ENCODE data around the gene TCP10L.
"Not testable (repeated sequence)": the region's sequence is repeated elsewhere in the genome, so short reads cannot be mapped to it uniquely, and the experiment has no call there.

Gene TCP10L

GRCh38 chr21:32585042-32585710 is at the start of gene TCP10L:
Gene TCP10L (minus strand): TSS chr21:32585523. CDS start chr21:32584304, 1,219 bp downstream.
- TF ChIP-seq JUND (IDR thresholded peaks at IDR 0.05; ENCODE audit: low read depth), result no peak
- in situ Hi-C loops (cut with HindIII; ENCODE audit: low pct_unique_long_range_greater_than_20kb, low sequenced_read_pairs), result no loop called here
- DNase-seq (ENCODE audit: low read depth in 1 of 2, low spot score in 1 of 2), result no peak

GRCh38 chr21:32626621-32627196 is 41.4 kb upstream of the TCP10L start:
- TF ChIP-seq JUND (IDR thresholded peaks at IDR 0.05; ENCODE audit: low read depth), result no peak
- DNase-seq (ENCODE audit: low read depth in 1 of 2, low spot score in 1 of 2), result no peak
- in situ Hi-C loops (cut with HindIII; ENCODE audit: low pct_unique_long_range_greater_than_20kb, low sequenced_read_pairs), result no loop called here

GRCh38 chr21:32618218-32618617 is 32.9 kb upstream of the TCP10L start:
- in situ Hi-C loops (cut with HindIII; ENCODE audit: low pct_unique_long_range_greater_than_20kb, low sequenced_read_pairs); DNase-seq (ENCODE audit: low read depth in 1 of 2, low spot score in 1 of 2): not testable (repeated sequence)

DNA sequence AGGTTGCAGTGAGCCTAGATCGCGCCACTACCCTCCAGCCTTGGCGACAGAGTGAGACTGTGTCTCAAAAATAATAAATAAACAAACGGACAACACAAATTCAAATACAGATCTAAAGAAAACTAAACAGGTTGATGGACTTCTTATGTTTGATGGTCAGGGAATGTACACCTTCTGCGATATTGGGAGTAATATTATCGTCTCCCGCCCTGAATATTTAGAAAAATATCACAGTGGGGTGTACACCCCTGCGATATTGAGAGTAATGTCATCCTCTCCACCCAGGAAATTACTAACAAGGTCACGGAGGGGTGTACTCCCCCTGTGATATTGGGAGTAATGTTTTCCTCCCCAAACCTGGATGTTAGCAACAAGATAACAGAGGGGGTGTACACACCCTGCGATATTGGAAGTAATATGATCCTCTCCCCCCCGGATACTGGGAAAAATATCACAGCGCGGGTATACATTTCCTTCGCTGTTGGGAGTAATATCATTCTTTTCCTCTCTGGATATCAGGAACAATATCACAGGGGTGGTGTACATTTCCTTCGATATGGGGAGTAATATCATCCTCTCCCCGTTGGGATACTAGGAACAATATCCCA is 28.2 kb upstream of the TCP10L start:
- in situ Hi-C loops (cut with HindIII; ENCODE audit: low pct_unique_long_range_greater_than_20kb, low sequenced_read_pairs), result no loop called here
- no peak for TF ChIP-seq JUND (IDR thresholded peaks at IDR 0.05; ENCODE audit: low read depth)
- DNase-seq (ENCODE audit: low read depth in 1 of 2, low spot score in 1 of 2), result no peak

- in situ Hi-C loops (cut with HindIII; ENCODE audit: low pct_unique_long_range_greater_than_20kb, low sequenced_read_pairs), result no loop called here
- DNase-seq (ENCODE audit: low read depth in 1 of 2, low spot score in 1 of 2), result no peak
- TF ChIP-seq JUND (IDR thresholded peaks at IDR 0.05; ENCODE audit: low read depth), result no peak
Measured at GRCh38 chr21:32612999-32613337, 27.6 kb upstream of the TCP10L start.

DNA sequence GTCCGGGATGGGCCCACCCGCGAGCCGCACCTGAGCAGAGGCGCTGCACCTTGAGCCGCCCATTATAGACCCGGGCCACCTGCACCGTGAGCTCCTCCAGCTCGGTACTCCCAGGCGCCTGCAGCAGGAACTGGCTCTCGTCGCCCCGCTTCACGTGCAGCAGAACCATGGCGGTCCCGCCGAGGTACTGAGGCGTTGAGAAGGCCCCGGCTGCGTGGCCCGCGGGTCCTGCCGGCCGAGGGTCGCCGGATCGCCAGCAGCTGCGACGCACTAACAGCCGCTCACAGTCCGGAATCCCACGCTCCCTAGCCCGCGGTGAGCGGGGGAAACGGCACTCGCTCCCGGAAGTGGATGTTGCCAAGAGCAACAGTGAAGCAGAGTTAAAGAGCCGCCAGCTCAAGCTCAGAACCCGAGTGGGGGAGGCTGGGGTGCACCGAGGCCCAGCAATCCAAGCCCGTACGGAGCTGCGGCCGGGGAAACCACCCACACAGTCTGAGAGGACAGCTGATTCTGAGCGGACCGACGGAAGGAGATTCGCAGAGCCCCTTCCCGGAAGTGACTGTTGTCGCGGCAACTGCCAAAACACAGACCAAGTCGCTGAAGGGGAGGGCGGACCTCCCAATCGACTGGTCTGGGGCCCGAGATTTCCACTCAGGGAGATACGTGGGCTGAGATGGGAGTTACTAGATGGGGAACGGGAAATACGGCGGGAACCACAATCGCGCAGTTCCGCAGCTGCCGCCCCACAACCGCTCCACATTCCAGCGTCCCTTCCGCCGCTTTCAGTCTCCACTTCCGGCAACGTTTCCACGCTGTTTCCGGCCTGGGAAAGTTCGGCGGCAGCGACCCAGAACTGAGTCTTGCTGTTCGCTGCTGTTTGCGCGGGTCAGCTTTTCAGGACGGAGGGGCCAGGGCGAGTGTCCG is 27.0 kb upstream of the TCP10L start, which contains the start of gene CFAP298:
TSS of gene CFAP298 (minus strand) at position 303 of the 924 bp plus-strand sequence. CDS start at position 169, 134 bp downstream.
- TF ChIP-seq JUND (IDR thresholded peaks at IDR 0.05; ENCODE audit: low read depth), result no peak
- DNase-seq (ENCODE audit: low read depth in 1 of 2, low spot score in 1 of 2), result peak; percentile 60 to 95
- in situ Hi-C loops (cut with HindIII; ENCODE audit: low pct_unique_long_range_greater_than_20kb, low sequenced_read_pairs), result no loop called here

DNA sequence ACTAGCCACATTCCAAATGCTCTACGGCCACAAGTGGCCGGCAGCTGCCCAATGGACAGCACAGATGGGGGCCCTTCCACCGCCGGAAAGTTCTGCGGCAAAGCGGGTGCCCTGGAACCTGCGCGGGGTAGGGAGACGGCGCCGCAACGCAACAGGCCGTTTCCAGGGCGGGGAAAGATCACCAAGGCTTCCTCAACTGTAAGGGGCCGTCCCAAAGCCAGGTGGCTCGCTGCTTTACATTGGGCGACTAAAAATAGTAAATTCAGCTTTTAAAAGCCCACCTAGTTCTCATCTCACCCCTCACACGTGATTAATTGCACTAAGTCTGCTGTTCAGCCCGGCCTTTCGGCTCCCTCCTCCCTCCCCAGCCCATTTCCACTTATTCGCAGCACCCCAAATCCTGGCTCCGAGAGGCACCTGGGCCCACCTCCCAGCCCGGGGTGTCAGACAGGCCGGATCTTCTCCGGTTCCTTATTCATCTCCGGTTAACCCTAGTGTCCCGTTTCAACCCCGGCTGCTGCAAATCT is 26.2 kb upstream of the TCP10L start:
- TF ChIP-seq JUND (IDR thresholded peaks at IDR 0.05; ENCODE audit: low read depth), result no peak
- in situ Hi-C loops (cut with HindIII; ENCODE audit: low pct_unique_long_range_greater_than_20kb, low sequenced_read_pairs), result no loop called here
- DNase-seq (ENCODE audit: low read depth in 1 of 2, low spot score in 1 of 2), result peak; percentile 26 to 30

- in situ Hi-C loops (cut with HindIII; ENCODE audit: low pct_unique_long_range_greater_than_20kb, low sequenced_read_pairs); DNase-seq (ENCODE audit: low read depth in 1 of 2, low spot score in 1 of 2): not testable (repeated sequence)
Measured at GRCh38 chr21:32610940-32611339, 25.6 kb upstream of the TCP10L start.

- in situ Hi-C loops (cut with HindIII; ENCODE audit: low pct_unique_long_range_greater_than_20kb, low sequenced_read_pairs), result no loop called here
- no peak for TF ChIP-seq JUND (IDR thresholded peaks at IDR 0.05; ENCODE audit: low read depth)
Measured at GRCh38 chr21:32608851-32609250, 23.5 kb upstream of the TCP10L start.

GRCh38 chr21:32605469-32605868 is 20.1 kb upstream of the TCP10L start:
- DNase-seq (ENCODE audit: low read depth in 1 of 2, low spot score in 1 of 2), result no peak
- no peak for TF ChIP-seq JUND (IDR thresholded peaks at IDR 0.05; ENCODE audit: low read depth)
- in situ Hi-C loops (cut with HindIII; ENCODE audit: low pct_unique_long_range_greater_than_20kb, low sequenced_read_pairs), result no loop called here

More at GRCh38 chr21:32608851-32609250, 23.5 kb upstream of the TCP10L start:
- DNase-seq (ENCODE audit: low read depth in 1 of 2, low spot score in 1 of 2), result no peak

DNA sequence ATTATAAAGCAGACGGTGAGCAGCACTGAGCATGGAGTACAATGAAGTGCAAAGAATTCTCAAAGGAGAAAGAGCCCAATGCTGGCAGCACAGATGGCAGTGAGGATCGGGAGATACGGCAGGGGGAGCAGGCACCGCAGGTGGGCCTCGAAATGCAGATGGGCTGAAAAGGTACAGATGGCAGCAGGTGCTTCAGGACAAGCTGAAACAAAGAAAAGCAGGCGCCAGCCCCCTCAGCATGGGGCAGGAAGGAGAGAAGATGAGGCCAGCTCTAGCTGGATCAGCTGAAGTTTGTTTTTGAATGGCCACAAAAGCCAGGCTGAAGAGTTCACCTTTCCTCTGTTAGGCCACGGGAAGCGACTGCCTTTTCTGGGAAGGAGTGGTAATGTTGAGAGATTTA is 19.1 kb upstream of the TCP10L start:
- no peak for TF ChIP-seq JUND (IDR thresholded peaks at IDR 0.05; ENCODE audit: low read depth)
- in situ Hi-C loops (cut with HindIII; ENCODE audit: low pct_unique_long_range_greater_than_20kb, low sequenced_read_pairs), result no loop called here
- no peak for DNase-seq (ENCODE audit: low read depth in 1 of 2, low spot score in 1 of 2)

GRCh38 chr21:32603131-32603530 is 17.8 kb upstream of the TCP10L start:
- in situ Hi-C loops (cut with HindIII; ENCODE audit: low pct_unique_long_range_greater_than_20kb, low sequenced_read_pairs), result no loop called here
- no peak for DNase-seq (ENCODE audit: low read depth in 1 of 2, low spot score in 1 of 2)
- no peak for TF ChIP-seq JUND (IDR thresholded peaks at IDR 0.05; ENCODE audit: low read depth)
